Activated CD4-positive, alpha-beta T cell treated with anti-CD3 and anti-CD28 coated beads, Interleukin-2, amount 10 ng/mL, durations not matched to agents 24 days and 14 days (primary cell): ENCODE data around the gene SLC46A2. TPM values are rescaled to one million over a fixed set of nuclear protein-coding genes. Genes with fewer than 3 reads are reported as not detected.

Experiments
- DNase-seq: peaks from one replicate; pipeline ENCODE4 v3.0.0; 2022
- H3K27ac Mint-ChIP-seq: one replicate; pipeline ENCODE4 v1.8.0; 2022; ENCODE audit warnings: mild to moderate bottlenecking, mixed read lengths
- H3K27me3 Mint-ChIP-seq: one replicate; pipeline ENCODE4 v1.8.0; 2022; ENCODE audit warnings: mixed read lengths
- H3K36me3 Mint-ChIP-seq: one replicate; pipeline ENCODE4 v1.8.0; 2022; ENCODE audit warnings: low read depth, mild to moderate bottlenecking, mixed read lengths
- H3K4me1 Mint-ChIP-seq: one replicate; pipeline ENCODE4 v1.8.0; 2021; ENCODE audit warnings: mixed read lengths
- H3K4me3 Mint-ChIP-seq: one replicate; pipeline ENCODE4 v1.8.0; 2022; ENCODE audit warnings: mild to moderate bottlenecking, moderate library complexity, mixed read lengths
- H3K9me3 Mint-ChIP-seq: one replicate; pipeline ENCODE4 v1.8.0; 2021; ENCODE audit warnings: mixed read lengths
- intact Hi-C: fragments of 100-400 bp; cut with micrococcal nuclease; formaldehyde crosslinking; loops from one replicate; pipeline ENCODE4 v1.15.1; 2023
- total RNA-seq: library from RNA; stranded (reverse); gene quantifications from 2 replicates; pipeline ENCODE4 v1.2.3, GENCODE V29; 2022

SLC46A2 gene
- total RNA-seq, 1 donor from 2014 or later, result not detected

- Mint-ChIP-seq H3K27ac (no peak overlapping the region), H3K4me1 (no peaks in the 10 kb centered on the region), H3K27me3 (no peaks in the 10 kb centered on the region), H3K9me3 (no peaks in the 10 kb centered on the region), H3K36me3 (no peaks in the 10 kb centered on the region), H3K4me3 (no peak overlapping the region)
- no peak for DNase-seq
- intact Hi-C loops, result no loop called here
These were observed 16.8 kb downstream of the SLC46A2 start for GRCh38 chr9:112873773-112874405.

- Mint-ChIP-seq H3K27ac (no peak overlapping the region), H3K36me3 (peaks cover 3% of the 10 kb centered on the region), H3K4me3 (no peak overlapping the region), H3K4me1 (peaks cover 10% of the 10 kb centered on the region), H3K9me3 (no peaks in the 10 kb centered on the region), H3K27me3 (no peaks in the 10 kb centered on the region)
- no peak for DNase-seq
- intact Hi-C loops, result no loop called here
These were observed 18.7 kb downstream of the SLC46A2 start for GRCh38 chr9:112872019-112872418.

GRCh38 chr9:112870556-112870955, 20.1 kb downstream of the SLC46A2 start:
- Mint-ChIP-seq H3K27ac (no peak overlapping the region), H3K9me3 (no peaks in the 10 kb centered on the region), H3K36me3 (peaks cover 3% of the 10 kb centered on the region), H3K4me1 (peaks cover 10% of the 10 kb centered on the region), H3K27me3 (no peaks in the 10 kb centered on the region), H3K4me3 (no peak overlapping the region)
- intact Hi-C loops, result no loop called here
- no peak for DNase-seq

GRCh38 chr9:112869917-112870316, 20.8 kb downstream of the SLC46A2 start:
- H3K9me3 Mint-ChIP-seq, result no peaks in the 10 kb centered on the region
- no peak overlapping the region for H3K27ac Mint-ChIP-seq
- no peaks in the 10 kb centered on the region for H3K27me3 Mint-ChIP-seq
- intact Hi-C loops, result no loop called here
- no peak for DNase-seq
- no peak overlapping the region for H3K4me3 Mint-ChIP-seq
- H3K36me3 Mint-ChIP-seq, result peaks cover 3% of the 10 kb centered on the region
- H3K4me1 Mint-ChIP-seq, result peaks cover 10% of the 10 kb centered on the region

- intact Hi-C loops, result no loop called here
- Mint-ChIP-seq H3K4me1 (peaks cover 10% of the 10 kb centered on the region), H3K27ac (no peak overlapping the region), H3K36me3 (peaks cover 3% of the 10 kb centered on the region), H3K4me3 (no peak overlapping the region), H3K9me3 (no peaks in the 10 kb centered on the region), H3K27me3 (no peaks in the 10 kb centered on the region)
- no peak for DNase-seq
These were observed 21.6 kb downstream of the SLC46A2 start for GRCh38 chr9:112869041-112869529.

- Mint-ChIP-seq H3K4me1 (peaks cover 16% of the 10 kb centered on the region), H3K36me3 (peaks cover 7% of the 10 kb centered on the region), H3K9me3 (no peaks in the 10 kb centered on the region), H3K4me3 (no peak overlapping the region), H3K27ac (no peak overlapping the region), H3K27me3 (no peaks in the 10 kb centered on the region)
- no peak for DNase-seq
- intact Hi-C loops, result no loop called here
These were observed 22.2 kb downstream of the SLC46A2 start for GRCh38 chr9:112868461-112868860.

- H3K4me1 Mint-ChIP-seq, result peaks cover 23% of the 10 kb centered on the region
- peaks cover 7% of the 10 kb centered on the region for H3K36me3 Mint-ChIP-seq
- H3K27me3 Mint-ChIP-seq, result no peaks in the 10 kb centered on the region
- intact Hi-C loops, result no loop called here
- DNase-seq, result peak; percentile 65
- no peak overlapping the region for H3K27ac Mint-ChIP-seq
- H3K9me3 Mint-ChIP-seq, result no peaks in the 10 kb centered on the region
- H3K4me3 Mint-ChIP-seq, result no peak overlapping the region
These were observed 23.2 kb downstream of the SLC46A2 start for GRCh38 chr9:112867275-112867991.

- Mint-ChIP-seq H3K27ac (no peak overlapping the region), H3K9me3 (no peaks in the 10 kb centered on the region), H3K4me1 (peaks cover 23% of the 10 kb centered on the region), H3K4me3 (no peak overlapping the region), H3K36me3 (peaks cover 7% of the 10 kb centered on the region), H3K27me3 (no peaks in the 10 kb centered on the region)
- intact Hi-C loops, result no loop called here
- DNase-seq, result no peak
These were observed 23.9 kb downstream of the SLC46A2 start for GRCh38 chr9:112866662-112867274.

GRCh38 chr9:112864982-112865381, 25.7 kb downstream of the SLC46A2 start:
- H3K27me3 Mint-ChIP-seq, result no peaks in the 10 kb centered on the region
- no peak overlapping the region for H3K27ac Mint-ChIP-seq
- intact Hi-C loops, result no loop called here
- no peaks in the 10 kb centered on the region for H3K9me3 Mint-ChIP-seq
- peaks cover 23% of the 10 kb centered on the region for H3K4me1 Mint-ChIP-seq
- peaks cover 7% of the 10 kb centered on the region for H3K36me3 Mint-ChIP-seq
- DNase-seq, result no peak
- no peak overlapping the region for H3K4me3 Mint-ChIP-seq

GRCh38 chr9:112864403-112864802, 26.3 kb downstream of the SLC46A2 start:
- Mint-ChIP-seq H3K27ac (no peak overlapping the region), H3K4me3 (no peak overlapping the region), H3K9me3 (no peaks in the 10 kb centered on the region), H3K4me1 (peaks cover 23% of the 10 kb centered on the region), H3K36me3 (peaks cover 7% of the 10 kb centered on the region), H3K27me3 (no peaks in the 10 kb centered on the region)
- intact Hi-C loops, result no loop called here
- DNase-seq, result no peak

- Mint-ChIP-seq H3K36me3 (peaks cover 7% of the 10 kb centered on the region), H3K27ac (no peak overlapping the region), H3K4me1 (peaks cover 23% of the 10 kb centered on the region), H3K27me3 (no peaks in the 10 kb centered on the region), H3K4me3 (no peak overlapping the region), H3K9me3 (no peaks in the 10 kb centered on the region)
- intact Hi-C loops, result no loop called here
- DNase-seq, result no peak
These were observed 26.9 kb downstream of the SLC46A2 start for GRCh38 chr9:112863746-112864145.

GRCh38 chr9:112863214-112863613, 27.5 kb downstream of the SLC46A2 start:
- no peak for DNase-seq
- Mint-ChIP-seq H3K9me3 (no peaks in the 10 kb centered on the region), H3K4me3 (no peak overlapping the region), H3K27me3 (no peaks in the 10 kb centered on the region), H3K27ac (no peak overlapping the region), H3K4me1 (peaks cover 23% of the 10 kb centered on the region), H3K36me3 (peaks cover 7% of the 10 kb centered on the region)
- intact Hi-C loops, result no loop called here

GRCh38 chr9:112861638-112862555, 28.8 kb downstream of the SLC46A2 start:
- Mint-ChIP-seq H3K4me3 (no peak overlapping the region), H3K9me3 (no peaks in the 10 kb centered on the region), H3K4me1 (peaks cover 13% of the 10 kb centered on the region), H3K27me3 (no peaks in the 10 kb centered on the region), H3K36me3 (peaks cover 4% of the 10 kb centered on the region), H3K27ac (no peak overlapping the region)
- intact Hi-C loops, result no loop called here
- DNase-seq, result no peak
